NCI-H146 treated with DMSO at 0.1 percent for 48 hours (cell line): Measurements from ENCODE around the gene MS4A8.
"Not testable (repeated sequence)": the region's sequence is repeated elsewhere in the genome, so short reads cannot be mapped to it uniquely, and the experiment has no call there.

ENCODE experiments used
- DNase-seq: peaks from one replicate; lab custom pipeline; 2025; ENCODE audit not compliant: unreplicated experiment; lab: John Stamatoyannopoulos, UW

Gene MS4A8

DNA sequence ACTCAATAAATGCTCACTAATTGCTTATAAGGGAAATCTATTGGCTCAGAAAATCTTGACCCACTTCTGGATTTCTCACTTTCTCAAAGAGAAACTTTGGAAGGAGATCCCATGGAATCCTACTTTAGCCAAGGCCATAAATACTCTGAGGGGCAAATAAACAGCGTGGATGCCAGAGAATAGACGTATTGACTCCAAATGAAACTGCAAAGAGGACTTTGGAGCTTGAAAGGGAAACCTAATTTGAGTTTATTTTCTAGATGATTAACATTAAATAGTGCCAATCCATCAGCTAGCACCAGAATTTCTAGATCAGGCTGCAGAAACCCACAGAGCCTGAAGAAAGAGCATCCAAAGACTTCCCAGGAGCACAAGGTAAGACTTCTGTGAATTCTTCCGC is 25.0 kb downstream of the MS4A8 start, which contains the start of gene MS4A18:
Gene MS4A18, plus strand, starts transcription at position 301 of the 400 bp plus-strand sequence.
- no peak for DNase-seq

DNA sequence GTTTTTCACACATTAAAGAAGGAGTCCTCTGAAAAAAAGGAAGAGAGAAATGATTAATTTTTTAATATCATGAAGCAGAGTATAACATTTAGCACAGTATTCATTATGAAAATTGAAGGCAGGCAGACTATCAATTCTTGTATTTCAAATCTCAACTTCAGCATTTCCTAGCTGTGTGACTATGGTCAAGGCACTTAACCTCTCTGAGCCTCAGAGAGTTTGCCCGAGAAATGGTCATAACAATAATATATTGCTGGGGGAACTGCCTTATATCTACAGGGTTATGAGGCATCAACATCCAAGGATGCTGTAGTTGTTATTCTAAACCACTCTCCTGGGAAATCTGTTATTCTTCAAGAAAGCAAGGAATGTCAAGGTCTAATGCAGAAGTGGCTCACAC is 26.2 kb downstream of the MS4A8 start:
- no peak for DNase-seq

DNA sequence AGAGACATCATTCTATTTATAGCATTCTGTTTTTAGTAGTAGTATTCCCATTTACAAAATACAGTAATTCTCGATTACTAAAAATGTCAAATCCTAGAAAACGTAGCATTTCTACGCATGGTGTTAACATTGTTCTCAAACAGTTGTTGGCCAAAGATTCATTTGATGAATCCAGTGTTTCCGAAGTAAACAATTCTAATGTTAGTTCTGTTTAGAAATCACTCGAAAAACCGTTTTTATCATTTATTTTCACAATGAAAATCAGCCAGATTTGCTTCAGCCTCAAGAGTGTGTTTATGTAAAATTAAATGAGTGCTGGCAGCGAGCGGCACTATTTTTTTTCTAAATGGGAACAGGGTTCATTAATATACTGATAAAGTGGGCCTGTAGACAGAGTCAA is 32.2 kb downstream of the MS4A8 start:
- DNase-seq = no peak

DNA sequence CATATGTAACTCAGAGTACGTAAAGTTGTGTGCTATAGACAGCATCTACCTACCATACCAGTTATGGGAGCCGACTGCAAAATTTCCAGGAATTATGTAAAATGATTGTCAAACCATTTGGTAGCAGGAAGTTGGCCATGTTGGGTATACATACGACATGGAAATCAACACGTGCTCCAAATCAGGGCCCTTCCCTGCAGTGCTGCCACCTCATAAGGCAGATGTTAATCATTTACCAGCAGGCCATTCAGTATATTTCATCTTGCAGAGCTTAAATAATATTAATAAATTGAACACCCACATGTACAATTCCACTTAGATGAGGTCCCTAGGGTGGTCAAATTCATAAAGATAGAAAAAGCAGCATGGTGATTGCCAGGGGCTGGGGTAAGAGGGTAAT is 34.9 kb downstream of the MS4A8 start:
- no peak for DNase-seq

DNA sequence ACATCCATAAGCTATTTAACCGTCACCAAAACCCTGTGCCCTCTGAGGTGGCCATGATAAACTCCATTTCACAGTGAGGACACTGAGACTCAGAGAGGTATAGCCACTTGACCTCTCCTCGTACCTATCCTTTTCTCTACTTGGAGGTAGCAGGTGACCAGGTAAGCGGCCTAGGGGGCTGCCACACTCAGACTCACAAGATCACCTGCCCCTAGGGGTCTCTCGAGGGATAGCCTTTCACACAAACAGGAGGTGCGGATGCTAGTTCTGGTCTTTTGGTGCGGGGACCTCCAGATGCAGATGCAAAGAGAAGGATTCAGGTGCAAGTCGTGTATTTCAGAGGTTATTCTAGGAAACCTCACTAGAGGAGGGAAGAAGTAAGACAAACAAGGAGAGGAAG is 39.7 kb downstream of the MS4A8 start:
- no peak for DNase-seq

DNA sequence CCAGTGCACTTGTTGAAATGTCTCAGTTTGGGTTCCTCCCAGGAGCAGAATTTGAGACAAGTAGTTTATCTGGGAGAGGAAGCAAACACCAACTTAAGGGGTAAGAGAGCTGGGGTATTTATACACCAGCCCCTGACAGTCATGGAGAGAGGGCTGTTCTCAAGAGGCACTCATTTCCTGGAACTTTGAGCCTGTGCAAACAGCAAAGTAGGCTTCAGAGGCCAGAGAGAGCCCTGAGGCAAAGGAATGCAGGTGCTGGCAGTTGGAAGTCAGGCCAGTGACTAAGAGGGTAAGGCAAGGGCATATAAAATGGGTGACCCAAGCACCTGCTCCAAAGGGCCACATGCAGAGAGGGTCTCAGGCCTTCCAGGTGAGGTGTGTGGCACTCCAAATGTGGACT is 41.2 kb downstream of the MS4A8 start:
- DNase-seq = no peak

- no peak for DNase-seq
Measured at GRCh38 chr11:60741421-60741820, 42.0 kb downstream of the MS4A8 start.

DNA sequence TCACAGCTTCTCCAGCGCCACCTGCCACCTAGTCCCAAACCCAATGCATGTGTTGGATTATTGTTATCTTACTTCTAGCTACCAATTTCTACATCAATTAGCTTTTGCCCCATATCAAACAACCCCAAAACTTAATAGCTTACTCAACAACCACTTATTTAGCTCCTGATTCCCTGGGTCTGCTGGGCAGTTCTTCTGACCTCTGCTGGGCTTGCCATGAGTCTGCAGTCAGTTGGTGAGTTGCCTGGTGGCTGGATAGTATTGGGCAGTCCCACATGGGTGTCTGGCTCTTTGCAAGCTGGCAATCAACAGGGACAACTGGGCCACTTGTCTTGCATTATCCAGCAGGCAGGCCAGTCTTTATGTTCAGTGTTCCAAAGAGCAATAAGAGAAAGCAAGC is 43.6 kb downstream of the MS4A8 start:
- no peak for DNase-seq

GRCh38 chr11:60744114-60744513 is 44.7 kb downstream of the MS4A8 start:
- DNase-seq = no peak

DNA sequence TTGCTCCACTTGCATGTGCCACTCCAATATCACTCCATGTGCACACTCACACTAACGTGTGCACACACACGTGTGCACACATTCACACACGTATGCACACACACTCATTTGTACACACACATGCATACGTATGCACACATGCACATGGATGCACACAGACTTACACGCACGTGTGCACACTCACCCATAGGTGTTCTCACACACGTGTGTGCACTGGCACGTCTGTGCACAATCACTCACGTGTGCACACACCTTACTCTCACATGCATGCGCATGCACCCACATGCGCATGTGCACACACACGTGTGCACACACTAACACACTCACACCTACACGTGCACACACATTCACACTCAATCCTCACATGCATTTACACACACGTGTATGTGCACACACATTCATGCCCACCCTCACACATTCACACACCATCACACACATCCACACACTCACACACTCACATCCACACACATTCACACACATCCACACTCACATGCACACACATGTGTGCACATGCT is 48.0 kb downstream of the MS4A8 start:
- no peak for DNase-seq

GRCh38 chr11:60748225-60748624 is 48.8 kb downstream of the MS4A8 start:
- no peak for DNase-seq

- DNase-seq = no peak
Measured at GRCh38 chr11:60748821-60749220, 49.4 kb downstream of the MS4A8 start.

DNA sequence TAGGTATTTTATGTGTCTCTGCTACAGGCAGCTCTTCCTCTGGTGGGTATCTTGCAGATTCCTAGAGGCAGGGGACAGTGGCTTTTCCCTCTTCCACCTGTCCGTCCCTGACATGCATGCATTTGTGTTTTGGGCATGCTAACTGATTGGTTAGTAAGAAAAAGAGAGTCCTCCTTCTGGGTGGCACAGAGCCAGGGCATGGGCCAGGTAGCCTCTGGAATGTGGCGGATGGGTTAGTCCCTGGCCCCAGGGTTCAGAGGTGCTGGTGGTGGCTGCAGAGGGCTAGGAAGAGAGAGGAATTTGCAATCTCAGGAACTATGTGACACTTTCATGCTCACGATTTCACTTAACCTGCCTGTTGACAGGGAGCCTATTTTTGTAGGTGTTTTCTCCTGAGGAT is 51.5 kb downstream of the MS4A8 start:
- no peak for DNase-seq

DNA sequence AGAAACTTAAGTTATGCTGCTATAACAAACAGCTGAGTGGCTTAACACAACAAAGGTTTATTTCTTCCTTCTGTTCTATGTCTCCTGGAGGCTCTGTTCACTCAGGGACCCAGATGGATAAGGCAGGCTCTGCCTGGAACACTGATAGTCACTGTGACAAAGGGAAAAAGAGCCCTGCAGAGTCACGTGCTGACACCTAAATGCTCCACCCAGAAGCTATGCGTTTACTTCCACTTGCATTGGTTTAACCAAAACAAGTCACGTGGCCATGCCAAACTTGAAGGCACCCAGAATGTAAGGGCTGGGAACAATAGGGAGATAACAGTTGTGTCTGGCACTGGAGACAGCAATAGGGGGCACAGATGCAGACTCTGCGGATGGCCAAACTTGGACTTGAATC is 53.9 kb downstream of the MS4A8 start:
- no peak for DNase-seq

GRCh38 chr11:60754887-60755286 is 55.5 kb downstream of the MS4A8 start:
- DNase-seq = no peak

DNA sequence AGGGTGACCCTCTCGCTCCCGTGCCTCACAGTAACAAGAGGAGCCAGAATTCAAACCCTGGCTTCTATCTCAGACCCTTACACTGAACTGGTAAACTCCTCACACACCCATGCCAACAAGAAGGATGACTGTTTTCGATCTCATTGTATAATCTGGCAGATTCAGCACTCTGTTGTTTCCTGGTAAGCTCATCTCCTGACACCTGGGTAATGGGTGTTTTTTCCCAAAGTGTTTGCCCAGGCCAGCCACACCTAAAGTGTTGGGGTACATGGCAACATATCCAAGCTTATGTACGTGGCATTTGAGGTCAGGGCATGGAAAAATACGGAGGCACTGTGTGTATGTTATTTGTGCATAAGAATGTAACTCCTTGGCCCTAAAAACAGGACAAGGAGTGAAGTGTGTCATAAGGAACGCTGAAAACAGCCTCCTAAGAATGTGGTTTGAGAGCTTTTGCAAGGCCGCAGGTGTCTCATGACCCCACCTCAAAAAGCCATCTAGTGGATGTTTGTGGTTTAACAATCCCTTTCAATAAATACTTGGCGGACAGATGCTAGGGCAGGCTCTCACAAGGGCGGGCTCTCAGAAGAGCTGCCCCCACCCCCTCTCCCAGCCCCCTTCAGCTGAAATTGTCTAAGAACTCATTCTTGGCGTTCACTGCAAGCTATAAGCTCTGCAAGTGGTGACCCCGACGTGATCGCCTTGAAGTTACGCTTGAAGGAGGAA is 57.1 kb downstream of the MS4A8 start, which contains the start of gene MS4A15:
Gene MS4A15, plus strand, starts transcription at position 561 of the 726 bp plus-strand sequence. CDS start 6,867 bp downstream, outside the sequence.
- peak; percentile 90 for DNase-seq

- peak; percentile 67 for DNase-seq
Measured at GRCh38 chr11:60757231-60757800, 57.9 kb downstream of the MS4A8 start.

GRCh38 chr11:60758671-60759070 is 59.3 kb downstream of the MS4A8 start:
- DNase-seq = not testable (repeated sequence)

DNA sequence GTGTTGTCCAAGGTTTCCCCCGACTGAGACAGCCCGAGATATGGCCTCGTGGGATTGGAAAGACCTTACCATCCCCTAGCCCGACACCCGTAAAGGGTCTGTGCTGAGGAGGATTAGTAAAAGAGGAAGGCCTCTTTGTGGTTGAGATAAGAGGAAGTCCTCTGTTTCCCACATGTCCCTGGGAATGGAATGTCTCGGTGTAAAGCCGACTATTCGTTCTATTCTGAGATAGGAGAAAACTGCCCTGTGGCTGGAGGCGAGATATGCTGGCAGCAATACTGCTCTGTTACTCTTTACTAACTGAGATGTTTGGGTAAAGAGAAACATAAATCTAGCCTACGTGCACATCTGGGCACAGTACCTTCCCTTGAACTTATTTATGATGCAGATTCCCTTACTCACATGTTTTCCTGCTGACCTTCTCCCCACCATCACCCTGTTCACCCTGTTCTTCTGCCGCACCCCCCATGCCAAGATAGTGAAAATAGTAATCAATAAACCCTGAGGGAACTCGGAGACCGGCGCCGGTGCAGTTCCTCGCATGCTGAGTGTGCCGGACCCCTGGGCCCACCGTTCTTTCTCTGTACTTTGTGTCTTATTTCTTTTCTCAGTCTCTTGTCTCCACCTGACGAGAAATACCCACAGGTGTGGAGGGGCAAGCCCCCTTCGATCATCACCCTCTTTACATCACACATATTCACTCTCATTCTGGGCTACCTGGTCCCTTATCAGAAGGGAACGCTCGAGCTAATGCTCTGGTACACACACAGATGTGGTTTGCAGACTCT is 60.2 kb downstream of the MS4A8 start:
- not testable (repeated sequence) for DNase-seq

DNA sequence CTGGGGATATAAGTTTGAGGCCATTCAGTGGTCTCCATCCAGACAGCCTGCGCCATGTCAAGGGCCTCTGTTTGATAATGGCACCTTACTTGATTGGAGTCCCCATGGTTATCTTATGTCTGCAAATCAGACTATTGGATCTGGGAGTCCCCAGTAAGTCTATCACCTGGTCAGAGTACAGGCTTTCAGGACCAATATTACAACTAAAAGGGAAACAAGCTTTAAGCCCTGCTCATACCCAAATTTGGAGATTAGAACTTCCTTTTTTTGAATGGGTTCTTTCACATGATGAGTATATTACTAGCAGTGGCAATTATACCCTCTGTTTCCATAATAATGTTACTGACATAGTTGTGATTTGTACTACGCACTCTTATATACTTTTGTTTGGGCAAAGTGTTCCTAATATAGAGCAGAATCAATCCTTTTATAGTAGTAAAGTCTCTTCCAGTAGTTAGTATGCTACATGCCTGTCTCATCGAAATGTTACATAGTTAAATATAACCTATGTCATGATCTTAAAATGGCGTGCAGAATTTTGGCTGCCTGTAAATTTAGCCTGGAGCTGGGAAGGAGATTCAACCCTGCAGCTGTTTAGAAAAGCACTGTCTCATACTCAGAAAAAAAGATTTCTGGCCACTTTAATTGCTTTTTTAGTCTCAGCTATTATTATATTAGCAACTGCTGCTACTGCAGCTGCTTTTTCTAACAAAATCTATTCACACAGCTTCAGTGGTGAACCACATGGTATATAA is 62.2 kb downstream of the MS4A8 start:
- no peak for DNase-seq
